Measurements from ENCODE around the gene LTK.

Gene LTK

GRCh38 chr15:41523097-41523496, 9.5 kb upstream of the LTK start:
- DNase-seq: no peak

- no peak for DNase-seq
These were observed 8.0 kb upstream of the LTK start for GRCh38 chr15:41521614-41522013.

- DNase-seq: no peak
These were observed 7.0 kb upstream of the LTK start for GRCh38 chr15:41520636-41521035.

- no peak for DNase-seq
These were observed 4.3 kb upstream of the LTK start for GRCh38 chr15:41517895-41518449.

DNA sequence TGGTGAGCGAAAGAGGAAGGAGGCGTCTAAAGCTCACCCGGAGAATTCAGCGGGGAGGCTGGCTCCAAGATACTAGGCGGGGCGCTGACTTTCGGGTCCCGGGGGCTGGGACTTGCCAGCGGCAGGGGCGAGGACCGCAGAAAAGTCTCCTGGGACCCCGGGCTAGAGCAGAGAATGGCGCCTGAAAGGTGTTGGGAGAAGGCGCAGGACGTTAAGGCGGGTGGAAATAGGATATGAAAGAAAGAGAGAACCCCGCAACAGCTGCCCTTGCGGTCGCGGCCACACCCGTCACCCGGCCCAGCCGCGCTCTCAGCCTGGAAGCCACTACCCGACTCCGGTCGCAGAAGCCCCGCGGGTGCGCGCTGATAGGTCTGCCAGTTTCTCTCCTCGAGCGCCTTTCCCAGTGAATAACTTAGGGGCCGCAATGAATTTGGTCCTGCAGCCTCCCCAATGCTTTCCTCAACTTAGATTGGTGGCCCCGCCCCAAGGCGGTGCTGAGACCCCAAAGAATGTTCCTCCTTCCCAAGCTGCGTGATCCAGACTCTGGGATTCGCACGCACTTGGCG, 604 bp downstream of the LTK start:
- no peak for DNase-seq

- DNase-seq: no peak
These were observed 1.1 kb downstream of the LTK start for GRCh38 chr15:41512512-41512939.

DNA sequence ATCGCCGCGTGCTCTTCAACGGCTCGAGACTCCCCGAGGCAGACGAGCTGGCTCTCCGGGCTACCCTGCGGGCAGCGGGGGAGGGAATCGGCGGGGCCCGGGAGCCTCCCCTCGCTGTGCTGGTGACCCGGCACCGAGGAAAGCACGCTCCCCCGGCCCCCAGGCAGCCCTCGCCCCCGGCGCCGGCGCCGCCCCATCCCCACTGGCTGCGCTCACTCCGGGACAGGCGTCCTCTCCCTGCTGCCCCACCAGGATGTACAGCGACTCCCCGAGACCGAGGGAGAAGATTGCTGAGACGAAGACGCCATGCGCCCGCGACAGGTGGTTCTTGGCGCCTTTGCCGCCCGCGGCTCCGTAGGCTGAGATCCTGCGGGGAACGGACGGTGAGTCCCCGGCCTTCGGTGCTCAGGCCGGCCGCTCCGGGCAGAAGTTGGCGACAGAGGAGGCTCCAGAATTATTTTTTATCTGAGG, 1.7 kb downstream of the LTK start:
- no peak for DNase-seq

GRCh38 chr15:41511331-41511898, 2.2 kb downstream of the LTK start:
- DNase-seq: no peak

DNA sequence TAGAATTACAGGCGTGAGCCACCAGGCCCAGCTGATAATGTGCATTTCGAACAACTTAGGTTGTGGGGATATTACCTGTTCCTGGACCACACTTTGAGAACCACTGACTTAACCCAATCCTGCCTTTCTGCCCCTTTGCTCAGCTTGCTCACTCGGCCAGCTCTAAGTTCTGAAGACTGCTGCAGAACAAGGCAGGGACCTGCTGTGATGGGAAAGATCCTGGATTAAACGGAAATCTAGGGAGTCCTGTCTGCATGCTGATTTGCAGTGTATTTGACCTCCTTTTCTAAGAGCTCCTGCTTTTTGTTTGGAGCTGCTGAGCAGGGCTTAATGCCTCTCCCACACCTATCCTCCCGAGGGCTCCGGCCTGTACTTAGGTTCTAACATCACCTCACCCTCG, 2.9 kb downstream of the LTK start:
- no peak for DNase-seq

DNA sequence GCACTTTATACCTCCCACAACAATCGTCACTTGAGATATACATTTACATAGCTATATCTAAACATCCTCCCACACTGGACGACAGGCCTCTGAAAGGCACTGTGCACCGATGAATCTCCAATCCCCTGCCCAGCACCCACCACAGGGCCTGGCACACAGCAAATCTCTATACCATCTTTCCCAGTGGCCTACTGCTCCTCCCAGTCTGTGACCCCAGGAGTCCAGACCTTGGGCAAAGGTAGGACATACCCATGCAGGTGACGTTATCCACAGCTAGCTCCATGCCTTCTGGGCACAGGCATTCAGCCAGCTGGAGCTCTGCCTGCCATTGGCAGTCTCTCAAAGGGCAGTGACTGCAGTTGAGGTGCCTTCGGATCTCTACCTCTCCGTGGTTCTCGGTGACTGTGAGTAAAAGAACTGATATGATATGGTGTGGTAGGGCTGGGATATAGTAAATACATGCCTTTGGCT, 5.8 kb downstream of the LTK start:
- DNase-seq: no peak

GRCh38 chr15:41506796-41507341, 6.8 kb downstream of the LTK start:
- no peak for DNase-seq

GRCh38 chr15:41505776-41506175, 7.9 kb downstream of the LTK start:
- DNase-seq: no peak

DNA sequence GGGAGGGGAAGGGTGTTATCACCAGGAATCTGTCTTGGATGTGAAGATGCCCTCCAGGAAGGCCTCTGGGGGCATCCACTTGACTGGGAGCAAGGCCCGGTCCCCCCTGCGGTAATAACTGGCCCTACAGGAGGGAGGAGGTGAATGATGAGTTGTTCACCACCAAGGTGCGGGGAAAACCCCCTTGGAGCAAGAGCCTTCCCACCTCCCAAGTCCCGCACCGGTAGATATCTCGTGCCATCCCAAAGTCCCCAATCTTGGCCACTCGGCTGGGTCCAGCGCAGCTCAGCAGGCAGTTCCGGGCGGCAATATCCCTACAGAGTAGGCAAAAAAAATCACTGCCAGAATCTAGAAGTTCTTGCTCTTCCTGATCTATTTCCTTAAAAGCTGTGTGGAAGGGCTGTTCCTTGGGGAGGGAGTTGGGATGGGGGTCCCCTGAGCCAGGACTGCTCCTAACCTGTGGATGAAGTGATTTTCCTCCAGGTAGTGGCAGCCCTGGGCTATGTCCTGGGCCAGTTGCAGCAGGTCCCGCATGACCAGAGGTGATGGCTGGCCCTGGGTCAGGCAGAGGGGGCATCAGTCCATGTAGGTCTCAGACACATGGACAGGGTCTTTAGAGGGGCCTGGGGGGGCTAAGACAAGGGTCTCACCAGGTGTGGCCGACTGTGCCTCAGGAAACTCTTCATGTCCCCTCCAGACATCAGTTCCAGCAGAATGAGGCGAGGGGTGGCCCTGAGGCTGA, 8.7 kb downstream of the LTK start:
- DNase-seq: no peak

DNA sequence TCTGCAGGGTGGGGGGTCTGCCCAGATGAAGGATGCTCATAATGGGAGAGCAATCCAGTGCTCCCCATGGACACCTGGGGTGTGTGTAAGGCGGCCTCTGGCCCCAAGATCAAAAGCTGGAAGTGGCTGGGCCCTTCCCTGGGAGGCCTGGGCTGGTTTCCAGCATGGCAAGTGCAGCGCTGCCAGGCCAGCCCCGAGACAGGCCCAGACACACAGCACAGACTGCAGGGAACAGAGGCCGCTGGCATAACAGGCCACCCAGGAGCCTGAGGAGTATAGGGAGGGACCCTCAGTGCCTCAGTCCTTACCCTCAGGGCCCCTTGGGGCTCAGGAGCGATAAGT, 10.0 kb downstream of the LTK start:
- DNase-seq: no peak

DNA sequence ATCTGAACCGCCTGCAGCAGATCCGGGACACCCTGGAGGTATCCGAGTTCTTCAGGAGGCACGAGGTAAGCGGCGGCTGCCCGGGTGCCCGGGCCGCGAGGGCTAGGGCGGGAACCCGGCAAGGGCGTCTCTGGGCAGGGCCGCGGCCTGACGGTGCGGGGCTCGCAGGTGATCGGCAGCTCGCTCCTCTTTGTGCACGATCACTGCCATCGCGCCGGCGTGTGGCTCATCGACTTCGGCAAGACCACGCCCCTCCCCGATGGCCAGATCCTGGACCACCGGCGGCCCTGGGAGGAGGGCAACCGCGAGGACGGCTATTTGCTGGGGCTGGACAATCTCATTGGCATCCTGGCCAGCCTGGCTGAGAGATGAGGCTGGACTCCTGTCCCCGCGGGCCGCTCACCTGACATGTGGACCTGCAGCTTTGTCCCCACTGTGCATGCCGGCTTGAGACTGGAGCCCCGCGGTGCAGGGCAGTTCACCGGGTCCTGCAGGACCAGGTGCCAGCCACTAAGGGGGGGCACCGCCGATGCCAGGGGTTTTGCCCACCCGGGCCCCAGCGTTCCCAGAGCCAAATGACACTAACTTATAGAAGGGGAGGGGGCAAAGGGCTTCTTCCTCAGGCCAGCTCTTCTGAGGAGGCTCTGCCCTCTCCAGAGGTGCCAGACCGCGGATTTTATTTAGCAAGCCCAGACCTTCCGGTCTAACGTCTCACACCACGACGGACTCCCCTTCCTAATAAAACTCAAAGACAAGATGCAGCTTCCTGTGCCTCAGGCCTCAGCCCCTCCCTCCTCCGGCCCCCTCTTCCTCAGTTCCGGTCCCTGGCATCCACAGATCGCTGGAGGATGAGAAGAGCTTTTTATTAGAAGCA, 10.6 kb downstream of the LTK start:
- DNase-seq: no peak

DNA sequence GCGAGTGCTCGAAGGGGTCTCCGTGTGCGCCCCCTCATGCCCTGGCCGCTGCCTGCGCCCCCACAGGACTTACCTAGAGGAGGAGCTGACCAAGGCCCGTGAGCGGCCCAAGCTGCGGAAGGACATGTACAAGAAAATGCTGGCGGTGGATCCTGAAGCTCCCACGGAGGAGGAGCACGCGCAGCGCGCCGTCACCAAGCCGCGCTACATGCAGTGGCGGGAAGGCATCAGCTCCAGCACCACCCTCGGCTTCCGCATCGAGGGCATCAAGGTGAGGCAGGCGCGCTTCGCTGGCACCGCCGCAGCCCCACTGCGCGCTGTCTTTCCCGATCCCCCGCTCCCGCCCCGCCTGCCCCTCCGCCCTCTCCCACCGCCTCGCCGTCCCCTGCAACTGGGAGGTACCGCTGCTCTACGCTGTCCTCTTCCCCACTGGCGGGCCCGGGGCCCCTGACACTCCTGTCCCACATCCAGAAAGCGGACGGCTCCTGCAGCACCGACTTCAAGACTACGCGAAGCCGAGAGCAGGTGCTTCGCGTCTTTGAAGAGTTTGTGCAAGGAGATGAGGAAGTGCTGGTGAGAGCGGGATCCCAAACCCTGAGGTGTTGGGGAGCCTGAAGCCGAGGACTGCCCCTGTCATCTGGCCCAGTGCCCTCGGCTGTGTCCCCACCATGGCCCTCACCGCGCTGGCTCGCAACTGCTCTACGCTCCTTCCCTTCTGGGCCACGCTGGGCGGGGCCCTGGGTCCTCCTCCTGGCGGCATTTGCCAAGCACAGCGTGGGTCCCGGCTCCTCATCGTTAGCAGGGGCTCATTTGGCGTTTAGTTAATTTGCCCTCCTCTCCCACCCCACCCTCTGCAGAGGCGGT, 11.5 kb downstream of the LTK start:
- no peak for DNase-seq

- DNase-seq: no peak
These were observed 12.3 kb downstream of the LTK start for GRCh38 chr15:41501191-41501917.

- no peak for DNase-seq
These were observed 14.3 kb downstream of the LTK start for GRCh38 chr15:41499109-41499851.

- no peak for DNase-seq
These were observed 15.0 kb downstream of the LTK start for GRCh38 chr15:41498657-41499056.
